C4-2B (cell line): Measurements from ENCODE around the gene GPR42.

Experiments used
- ZFX ChIP-seq: fragments of 450-650 bp; IDR thresholded peaks from 2 replicates; pipeline ENCODE4 v1.6.1; 2017
- TF ChIP-seq, protein P1 (sequence below): fragments of 450-650 bp; conservative IDR thresholded peaks from 2 replicates; pipeline ENCODE4 v1.5.1; 2017; ENCODE audit warnings: mild to moderate bottlenecking

DNA sequence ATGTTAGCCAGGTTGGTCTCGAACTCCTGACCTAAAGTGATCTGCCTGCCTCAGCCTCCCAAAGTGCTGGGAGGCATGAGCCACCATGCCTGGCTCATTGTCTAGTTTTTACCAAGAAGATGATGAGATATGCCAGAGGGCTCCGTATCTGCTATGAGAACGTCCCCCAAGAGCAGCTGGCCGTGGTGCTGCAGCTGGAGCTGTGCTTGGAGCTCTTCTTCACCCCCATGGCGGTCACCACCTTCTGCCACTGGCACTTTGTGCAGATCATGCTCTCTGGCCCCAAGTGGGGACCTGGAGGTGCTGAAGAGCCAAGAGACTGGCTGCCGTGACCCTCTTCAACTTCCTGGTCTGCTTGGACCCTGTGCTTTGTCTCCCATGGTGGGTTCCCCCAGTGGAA is 36.8 kb downstream of the GPR42 start:
- TF ChIP-seq, protein P1, sequence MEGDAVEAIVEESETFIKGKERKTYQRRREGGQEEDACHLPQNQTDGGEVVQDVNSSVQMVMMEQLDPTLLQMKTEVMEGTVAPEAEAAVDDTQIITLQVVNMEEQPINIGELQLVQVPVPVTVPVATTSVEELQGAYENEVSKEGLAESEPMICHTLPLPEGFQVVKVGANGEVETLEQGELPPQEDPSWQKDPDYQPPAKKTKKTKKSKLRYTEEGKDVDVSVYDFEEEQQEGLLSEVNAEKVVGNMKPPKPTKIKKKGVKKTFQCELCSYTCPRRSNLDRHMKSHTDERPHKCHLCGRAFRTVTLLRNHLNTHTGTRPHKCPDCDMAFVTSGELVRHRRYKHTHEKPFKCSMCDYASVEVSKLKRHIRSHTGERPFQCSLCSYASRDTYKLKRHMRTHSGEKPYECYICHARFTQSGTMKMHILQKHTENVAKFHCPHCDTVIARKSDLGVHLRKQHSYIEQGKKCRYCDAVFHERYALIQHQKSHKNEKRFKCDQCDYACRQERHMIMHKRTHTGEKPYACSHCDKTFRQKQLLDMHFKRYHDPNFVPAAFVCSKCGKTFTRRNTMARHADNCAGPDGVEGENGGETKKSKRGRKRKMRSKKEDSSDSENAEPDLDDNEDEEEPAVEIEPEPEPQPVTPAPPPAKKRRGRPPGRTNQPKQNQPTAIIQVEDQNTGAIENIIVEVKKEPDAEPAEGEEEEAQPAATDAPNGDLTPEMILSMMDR = no peak
- TF ChIP-seq ZFX = no peak
